GM03348 (cell line): ENCODE data around the gene TOP3B.

ENCODE experiments used
- DNase-seq: peaks from one replicate; pipeline ENCODE4 v3.0.0; 2012; ENCODE audit warnings: low spot score

The TOP3B gene

GRCh38 chr22:21982338-21982965 is at the start of gene TOP3B:
Gene TOP3B (minus strand): TSS chr22:21982787. CDS start chr22:21975709, 7,078 bp downstream.
- peak; percentile 94 for DNase-seq

GRCh38 chr22:22031183-22031945 is 48.8 kb upstream of the TOP3B start:
- DNase-seq: no peak

GRCh38 chr22:22030493-22031182 is 48.1 kb upstream of the TOP3B start:
- no peak for DNase-seq

- no peak for DNase-seq
Observed at GRCh38 chr22:22027955-22028354, 45.4 kb upstream of the TOP3B start.

- DNase-seq: no peak
Observed at GRCh38 chr22:22026157-22026831, 43.7 kb upstream of the TOP3B start.

GRCh38 chr22:22025320-22026156 is 43.0 kb upstream of the TOP3B start:
- DNase-seq: no peak

GRCh38 chr22:22024440-22024839 is 41.9 kb upstream of the TOP3B start:
- DNase-seq: no peak

GRCh38 chr22:22023581-22024137 is 41.1 kb upstream of the TOP3B start:
- DNase-seq: no peak

- no peak for DNase-seq
Observed at GRCh38 chr22:22022947-22023534, 40.5 kb upstream of the TOP3B start.

GRCh38 chr22:22022255-22022840 is 39.8 kb upstream of the TOP3B start:
- DNase-seq: no peak

GRCh38 chr22:22021162-22021750 is 38.7 kb upstream of the TOP3B start:
- DNase-seq: no peak

GRCh38 chr22:22020425-22020852 is 37.9 kb upstream of the TOP3B start:
- DNase-seq: no peak

GRCh38 chr22:22019659-22020424 is 37.3 kb upstream of the TOP3B start:
- DNase-seq: no peak

- DNase-seq: no peak
Observed at GRCh38 chr22:22018825-22019658, 36.5 kb upstream of the TOP3B start.

GRCh38 chr22:22015631-22016030 is 33.0 kb upstream of the TOP3B start:
- DNase-seq: no peak

GRCh38 chr22:22014285-22014659 is 31.7 kb upstream of the TOP3B start:
- no peak for DNase-seq

GRCh38 chr22:22013559-22014284 is 31.1 kb upstream of the TOP3B start:
- DNase-seq: no peak

GRCh38 chr22:22011964-22012363 is 29.4 kb upstream of the TOP3B start:
- DNase-seq: no peak
